Measurements from ENCODE around the gene CST9.

DNA sequence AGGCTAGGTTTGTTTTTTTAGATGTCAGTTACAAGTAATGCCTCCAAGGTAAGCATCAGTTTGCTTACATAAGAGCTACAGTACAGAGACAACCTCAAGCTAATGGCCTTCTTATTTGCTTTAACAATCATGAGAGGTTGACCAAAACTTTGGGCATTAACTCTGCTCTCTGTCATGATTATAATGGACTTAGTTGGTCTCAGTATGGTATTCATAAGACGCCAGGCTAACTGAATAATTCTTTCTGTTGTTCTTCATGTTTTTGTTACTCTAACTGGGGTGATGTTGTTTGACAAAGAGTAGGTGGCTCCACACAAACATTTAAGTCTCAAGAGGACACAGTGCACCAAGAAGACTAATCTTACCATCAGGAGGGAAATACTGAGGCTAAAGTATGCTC, 9.8 kb downstream of the CST9 start:
- TF ChIP-seq, protein P1, sequence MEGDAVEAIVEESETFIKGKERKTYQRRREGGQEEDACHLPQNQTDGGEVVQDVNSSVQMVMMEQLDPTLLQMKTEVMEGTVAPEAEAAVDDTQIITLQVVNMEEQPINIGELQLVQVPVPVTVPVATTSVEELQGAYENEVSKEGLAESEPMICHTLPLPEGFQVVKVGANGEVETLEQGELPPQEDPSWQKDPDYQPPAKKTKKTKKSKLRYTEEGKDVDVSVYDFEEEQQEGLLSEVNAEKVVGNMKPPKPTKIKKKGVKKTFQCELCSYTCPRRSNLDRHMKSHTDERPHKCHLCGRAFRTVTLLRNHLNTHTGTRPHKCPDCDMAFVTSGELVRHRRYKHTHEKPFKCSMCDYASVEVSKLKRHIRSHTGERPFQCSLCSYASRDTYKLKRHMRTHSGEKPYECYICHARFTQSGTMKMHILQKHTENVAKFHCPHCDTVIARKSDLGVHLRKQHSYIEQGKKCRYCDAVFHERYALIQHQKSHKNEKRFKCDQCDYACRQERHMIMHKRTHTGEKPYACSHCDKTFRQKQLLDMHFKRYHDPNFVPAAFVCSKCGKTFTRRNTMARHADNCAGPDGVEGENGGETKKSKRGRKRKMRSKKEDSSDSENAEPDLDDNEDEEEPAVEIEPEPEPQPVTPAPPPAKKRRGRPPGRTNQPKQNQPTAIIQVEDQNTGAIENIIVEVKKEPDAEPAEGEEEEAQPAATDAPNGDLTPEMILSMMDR (IDR thresholded peaks at IDR 0.05): no peak
- TF ChIP-seq POLR2A (IDR thresholded peaks at IDR 0.05): no peak
